ENCODE data around the gene KIAA1328. TPM values are rescaled to one million over a fixed set of nuclear protein-coding genes. Genes with fewer than 3 reads are reported as not detected.

KIAA1328 gene
- total RNA-seq, 3 donors from 2014 or later, result 17.4 to 36.1 (median 25.6) TPM

- no peaks in the 10 kb centered on the region for H3K27me3 ChIP-seq
- no peaks in the 10 kb centered on the region for H3K9me3 ChIP-seq
- H3K36me3 ChIP-seq, result no peaks in the 10 kb centered on the region
- H3K4me1 ChIP-seq, result no peaks in the 10 kb centered on the region
- no peak overlapping the region for H3K4me3 ChIP-seq
- TF ChIP-seq POLR2A (IDR thresholded peaks at IDR 0.05), result no peak
- no peak for TF ChIP-seq POLR2AphosphoS5 (IDR thresholded peaks at IDR 0.05)
- DNase-seq (ENCODE audit: low spot score in 2 of 2), result no peak
- H3K27ac ChIP-seq, result no peak overlapping the region
- intact Hi-C loops (cut with DNase I; ENCODE audit: low total_unique reads), result loop anchor here (10.0 kb wide), 1 partner anchor 1632 kb away; no protein-coding TSS in a partner anchor
Measured at GRCh38 chr18:37242826-37243560, 414.1 kb downstream of the KIAA1328 start.

GRCh38 chr18:37243741-37244140, 414.8 kb downstream of the KIAA1328 start:
- Histone ChIP-seq H3K9me3 (no peaks in the 10 kb centered on the region), H3K4me3 (no peak overlapping the region), H3K27ac (no peak overlapping the region), H3K4me1 (no peaks in the 10 kb centered on the region), H3K36me3 (no peaks in the 10 kb centered on the region), H3K27me3 (no peaks in the 10 kb centered on the region)
- no peak for DNase-seq (ENCODE audit: low spot score in 2 of 2)
- intact Hi-C loops (cut with DNase I; ENCODE audit: low total_unique reads), result loop anchor here (10.0 kb wide), 1 partner anchor 1631 kb away; no protein-coding TSS in a partner anchor
- no peak for TF ChIP-seq POLR2A (IDR thresholded peaks at IDR 0.05)
- no peak for TF ChIP-seq CTCF (IDR thresholded peaks at IDR 0.05)
- TF ChIP-seq POLR2AphosphoS5 (IDR thresholded peaks at IDR 0.05), result no peak

GRCh38 chr18:37244618-37245017, 415.7 kb downstream of the KIAA1328 start:
- no peaks in the 10 kb centered on the region for H3K36me3 ChIP-seq
- no peak for TF ChIP-seq POLR2AphosphoS5 (IDR thresholded peaks at IDR 0.05)
- TF ChIP-seq POLR2A (IDR thresholded peaks at IDR 0.05), result no peak
- TF ChIP-seq CTCF (IDR thresholded peaks at IDR 0.05), result no peak
- H3K27ac ChIP-seq, result no peak overlapping the region
- no peak for DNase-seq (ENCODE audit: low spot score in 2 of 2)
- intact Hi-C loops (cut with DNase I; ENCODE audit: low total_unique reads), result loop anchor here (5.0 to 10.0 kb wide), 2 partner anchors 218 to 1630 kb away; no protein-coding TSS in a partner anchor
- H3K9me3 ChIP-seq, result no peaks in the 10 kb centered on the region
- no peak overlapping the region for H3K4me3 ChIP-seq
- no peaks in the 10 kb centered on the region for H3K4me1 ChIP-seq
- no peaks in the 10 kb centered on the region for H3K27me3 ChIP-seq

- Histone ChIP-seq H3K27me3 (no peaks in the 10 kb centered on the region), H3K9me3 (no peaks in the 10 kb centered on the region)
Measured at GRCh38 chr18:37246779-37247340, 417.9 kb downstream of the KIAA1328 start.

More at GRCh38 chr18:37246779-37247340, 417.9 kb downstream of the KIAA1328 start:
- no peak for DNase-seq (ENCODE audit: low spot score in 2 of 2)
- no peak for TF ChIP-seq CTCF (IDR thresholded peaks at IDR 0.05)
- no peak for TF ChIP-seq POLR2A (IDR thresholded peaks at IDR 0.05)
- TF ChIP-seq POLR2AphosphoS5 (IDR thresholded peaks at IDR 0.05), result no peak
- Histone ChIP-seq H3K4me3 (no peak overlapping the region), H3K27ac (no peak overlapping the region), H3K36me3 (no peaks in the 10 kb centered on the region), H3K4me1 (no peaks in the 10 kb centered on the region)
- intact Hi-C loops (cut with DNase I; ENCODE audit: low total_unique reads), result loop anchor here (5.0 to 10.0 kb wide), 2 partner anchors 215 to 1628 kb away; no protein-coding TSS in a partner anchor
